Fibroblast of lung (primary cell): ENCODE results near the gene WDR46. TPM values are rescaled to one million over a fixed set of nuclear protein-coding genes. Genes with fewer than 3 reads are reported as not detected.

Experiments used
- DNase-seq, 2 donors: peaks; one replicate each; pipeline versions ENCODE4 v3.0.0 to v3.0.0-alpha.2; 2010; ENCODE audit warnings: low read depth in 2 of 2
- H2AFZ ChIP-seq: 2 replicates; pipeline ENCODE4 v1.5.1; 2012; ENCODE audit warnings: low read length, control low read depth, inconsistent platforms
- H3K27ac ChIP-seq: 2 replicates; pipeline ENCODE4 v1.5.1; 2011; ENCODE audit warnings: low read length, control low read depth; ENCODE audit not compliant: insufficient read depth
- H3K27me3 ChIP-seq: 2 replicates; pipeline ENCODE4 v1.5.1; 2011; ENCODE audit warnings: mild to moderate bottlenecking, low read length; ENCODE audit not compliant: control insufficient read depth, insufficient read depth
- H3K36me3 ChIP-seq: 2 replicates; pipeline ENCODE4 v1.5.1; 2011; ENCODE audit warnings: low read length; ENCODE audit not compliant: control insufficient read depth, insufficient read depth
- H3K4me1 ChIP-seq: 2 replicates; pipeline ENCODE4 v1.5.1; 2011; ENCODE audit warnings: low read length; ENCODE audit not compliant: control insufficient read depth, insufficient read depth; ENCODE audit errors: extremely low read depth
- H3K4me2 ChIP-seq: 2 replicates; pipeline ENCODE4 v1.5.1; 2011; ENCODE audit warnings: low read length, control low read depth; ENCODE audit not compliant: insufficient read depth; ENCODE audit errors: extremely low read depth
- H3K4me3 ChIP-seq, 4 experiments: fragments of 200-600 bp in 1 of 4; sonication (generic) in 1 of 4; replicated peaks in 1 of 4; 2 replicates each; pipeline ENCODE4 v1.5.1; 2011 to 2016; ENCODE audit warnings: low read length in 4 of 4, low read depth in 3 of 4, mild to moderate bottlenecking in 3 of 4, control low read depth in 2 of 4, inconsistent platforms in 1 of 4, mixed read lengths in 1 of 4; ENCODE audit not compliant: insufficient read depth in 1 of 4; ENCODE audit errors: control extremely low read depth in 1 of 4
- H3K79me2 ChIP-seq: 2 replicates; pipeline ENCODE4 v1.5.1; 2012; ENCODE audit warnings: mild to moderate bottlenecking, low read length, inconsistent platforms; ENCODE audit not compliant: control insufficient read depth, insufficient read depth
- H3K9ac ChIP-seq: 2 replicates; pipeline ENCODE4 v1.5.1; 2011; ENCODE audit warnings: mild to moderate bottlenecking, low read length, control low read depth; ENCODE audit not compliant: insufficient read depth
- H3K9me3 ChIP-seq: 2 replicates; pipeline ENCODE4 v1.5.1; 2012; ENCODE audit warnings: low read depth, low read length; ENCODE audit not compliant: control insufficient read depth, insufficient read depth
- H4K20me1 ChIP-seq: 2 replicates; pipeline ENCODE4 v1.5.1; 2011; ENCODE audit warnings: low read length; ENCODE audit not compliant: control insufficient read depth, insufficient read depth; ENCODE audit errors: extremely low read depth
- EZH2 ChIP-seq: IDR thresholded peaks from 2 replicates; pipeline ENCODE4 v1.5.1; 2012; ENCODE audit warnings: low read length, control low read depth, mild to moderate bottlenecking; ENCODE audit errors: missing control alignments
- polyA plus RNA-seq, 2 donors: library from polyadenylated mRNA; depleted of rRNA in 1 of 2; stranded (reverse) in 1 of 2; unstranded in 1 of 2; fragments of >200 nt; gene quantifications; 2 replicates each; pipeline ENCODE4 v1.2.1, GENCODE V29; 2011 to 2012; ENCODE audit warnings: missing spikeins in 1 of 2
- total RNA-seq: library from RNA; depleted of rRNA; stranded (reverse); fragments of >200 nt; gene quantifications from 2 replicates; pipeline ENCODE4 v1.2.1, GENCODE V29; 2014
- TF ChIP-seq, protein P1 (sequence below), 2 donors: IDR thresholded peaks in 1 of 2; conservative IDR thresholded peaks in 1 of 2; 1 replicate in 1 of 2; 2 replicates in 1 of 2; pipeline ENCODE4 v1.5.1; 2011 to 2012; ENCODE audit warnings: low read length in 2 of 2, control low read depth in 1 of 2, inconsistent platforms in 1 of 2, low read depth in 1 of 2, mild to moderate bottlenecking in 1 of 2

The WDR46 gene
- total and polyA plus RNA-seq, 2 donors (not counting 1 experiment from before 2014, with no cell fraction given), result 31.1 to 55.2 TPM

DNA sequence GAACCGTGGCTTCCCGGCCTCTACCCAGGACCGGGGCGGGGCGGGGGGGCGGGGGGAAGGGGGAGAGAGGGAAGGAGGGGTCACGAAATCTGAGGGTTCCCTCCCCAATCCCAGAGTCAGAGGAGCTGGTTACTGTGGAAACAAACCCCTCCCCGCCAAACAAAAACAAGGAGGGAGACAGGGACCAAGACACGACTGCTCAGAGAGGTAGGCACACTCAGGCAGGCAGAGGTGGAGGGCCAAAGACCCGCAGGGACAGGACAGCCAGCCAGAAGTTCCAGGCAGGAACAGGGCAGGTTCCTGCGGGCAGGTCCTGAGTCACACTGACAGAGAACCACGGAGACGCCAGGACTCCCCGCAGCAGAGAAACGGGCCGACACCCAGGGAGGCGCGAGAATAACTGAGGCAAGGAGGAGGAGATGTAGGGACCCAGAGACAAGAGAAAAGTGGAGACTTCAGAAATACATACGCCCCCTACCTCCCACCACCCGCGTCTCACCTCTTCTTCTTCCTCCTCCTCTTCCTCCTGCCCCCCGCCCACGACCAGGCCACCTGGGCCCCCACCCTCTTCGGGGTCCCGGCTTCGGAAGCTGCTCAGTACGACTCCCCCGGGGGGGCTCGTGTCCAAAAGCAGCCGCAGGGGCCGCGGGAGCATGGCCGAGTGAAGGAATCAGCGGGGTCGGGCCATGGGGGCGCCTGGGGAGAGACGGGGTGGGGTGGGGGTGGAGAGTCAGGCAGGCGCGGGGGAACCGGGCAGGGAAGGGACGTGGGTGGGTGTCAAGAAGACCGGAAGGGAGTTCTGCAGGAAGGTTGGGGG is 9.1 kb upstream of the WDR46 start:
- H2AFZ ChIP-seq, result no peak overlapping the region
- peaks cover 8% of the 10 kb centered on the region for H3K36me3 ChIP-seq
- peaks cover 3% of the 10 kb centered on the region for H3K79me2 ChIP-seq
- H3K27me3 ChIP-seq, result no peaks in the 10 kb centered on the region
- DNase-seq, result peak; percentile 76 to 78
- H3K4me2 ChIP-seq, result peak overlapping the region; percentile 96
- no peaks in the 10 kb centered on the region for H4K20me1 ChIP-seq
- H3K4me1 ChIP-seq, result peaks cover 2% of the 10 kb centered on the region
- TF ChIP-seq EZH2, result no peak
- TF ChIP-seq, protein P1, sequence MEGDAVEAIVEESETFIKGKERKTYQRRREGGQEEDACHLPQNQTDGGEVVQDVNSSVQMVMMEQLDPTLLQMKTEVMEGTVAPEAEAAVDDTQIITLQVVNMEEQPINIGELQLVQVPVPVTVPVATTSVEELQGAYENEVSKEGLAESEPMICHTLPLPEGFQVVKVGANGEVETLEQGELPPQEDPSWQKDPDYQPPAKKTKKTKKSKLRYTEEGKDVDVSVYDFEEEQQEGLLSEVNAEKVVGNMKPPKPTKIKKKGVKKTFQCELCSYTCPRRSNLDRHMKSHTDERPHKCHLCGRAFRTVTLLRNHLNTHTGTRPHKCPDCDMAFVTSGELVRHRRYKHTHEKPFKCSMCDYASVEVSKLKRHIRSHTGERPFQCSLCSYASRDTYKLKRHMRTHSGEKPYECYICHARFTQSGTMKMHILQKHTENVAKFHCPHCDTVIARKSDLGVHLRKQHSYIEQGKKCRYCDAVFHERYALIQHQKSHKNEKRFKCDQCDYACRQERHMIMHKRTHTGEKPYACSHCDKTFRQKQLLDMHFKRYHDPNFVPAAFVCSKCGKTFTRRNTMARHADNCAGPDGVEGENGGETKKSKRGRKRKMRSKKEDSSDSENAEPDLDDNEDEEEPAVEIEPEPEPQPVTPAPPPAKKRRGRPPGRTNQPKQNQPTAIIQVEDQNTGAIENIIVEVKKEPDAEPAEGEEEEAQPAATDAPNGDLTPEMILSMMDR (conservative IDR thresholded peaks at IDR 0.05 in 1 of 2, IDR thresholded peaks at IDR 0.05 in 1 of 2; ENCODE audit: low read depth in 1 of 2, low read length in 2 of 2), result no peak
- no peaks in the 10 kb centered on the region for H3K9me3 ChIP-seq
- peak overlapping the region; percentile 80 to 100 (median 88) for H3K4me3 ChIP-seq
- H3K27ac ChIP-seq, result peak overlapping the region; percentile 99
- peak overlapping the region; percentile 96 for H3K9ac ChIP-seq

DNA sequence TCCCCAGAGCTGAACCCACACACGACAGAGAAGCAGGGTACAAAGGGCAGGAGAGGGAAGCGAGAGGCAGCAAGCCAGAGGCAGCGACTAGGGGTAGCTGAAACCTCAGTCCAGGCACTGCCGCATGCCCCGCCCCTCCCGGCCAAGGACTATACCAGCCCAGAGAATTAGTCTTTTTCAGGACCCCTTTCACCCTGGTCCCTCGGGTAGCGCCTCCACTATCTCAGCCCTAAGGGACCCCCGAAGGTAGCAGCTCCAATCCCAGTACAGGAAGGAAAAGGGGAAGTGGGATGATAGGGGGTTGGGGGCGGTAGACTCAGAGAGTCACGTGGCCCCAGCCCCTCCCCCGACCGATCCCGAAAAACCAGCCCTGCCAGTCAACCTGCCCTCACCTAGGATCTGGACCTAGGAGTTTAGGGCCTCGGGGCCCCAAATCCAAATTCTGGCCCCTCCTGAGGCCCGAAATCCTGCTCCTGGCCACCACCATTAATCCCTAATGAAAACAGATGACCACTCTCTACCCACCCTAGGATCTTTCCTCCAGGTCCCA is 8.4 kb upstream of the WDR46 start:
- DNase-seq, result no peak
- no peak for TF ChIP-seq EZH2
- TF ChIP-seq, protein P1 (conservative IDR thresholded peaks at IDR 0.05 in 1 of 2, IDR thresholded peaks at IDR 0.05 in 1 of 2; ENCODE audit: low read depth in 1 of 2, low read length in 2 of 2), result no peak
- Histone ChIP-seq H3K4me1 (peaks cover 2% of the 10 kb centered on the region), H3K27ac (peak overlapping the region; percentile 48), H2AFZ (no peak overlapping the region), H3K9me3 (no peaks in the 10 kb centered on the region), H4K20me1 (no peaks in the 10 kb centered on the region), H3K9ac (peak overlapping the region; percentile 65), H3K4me3 (peak overlapping the region; percentile 24 to 81 (median 54)), H3K27me3 (no peaks in the 10 kb centered on the region), H3K4me2 (peak overlapping the region; percentile 44), H3K36me3 (peaks cover 8% of the 10 kb centered on the region), H3K79me2 (peaks cover 3% of the 10 kb centered on the region)

DNA sequence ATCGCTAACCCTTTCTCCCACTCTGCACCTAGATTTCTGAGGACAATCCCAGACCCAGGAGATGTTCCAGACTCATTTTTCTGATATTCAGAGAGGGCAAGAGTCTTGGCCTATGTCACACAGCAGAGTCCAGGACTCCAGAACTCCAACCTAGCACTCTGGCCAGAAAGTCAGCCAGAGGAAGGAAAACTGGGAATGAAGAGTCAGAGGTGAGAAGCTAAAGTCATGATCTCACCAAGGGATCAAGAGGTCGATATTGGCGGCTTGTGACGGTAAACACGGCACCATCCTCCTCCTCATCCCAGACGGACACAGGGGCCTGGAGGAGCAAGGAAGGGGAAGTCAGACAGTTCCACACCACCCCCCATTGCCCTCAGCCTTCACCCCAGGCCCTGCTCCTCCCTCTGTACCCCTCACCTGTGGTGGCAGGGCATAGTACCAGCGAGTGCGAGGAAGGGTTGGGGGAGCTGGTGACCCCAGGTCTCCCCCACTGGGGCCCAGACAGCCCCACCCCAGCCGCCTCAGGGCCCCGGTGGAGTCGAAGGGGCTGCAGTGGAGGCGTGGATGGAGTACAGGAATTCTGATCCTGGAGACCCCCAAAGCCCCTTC is 7.9 kb upstream of the WDR46 start:
- Histone ChIP-seq H3K4me1 (peaks cover 2% of the 10 kb centered on the region), H3K4me2 (peak overlapping the region; percentile 44), H4K20me1 (no peaks in the 10 kb centered on the region), H3K27me3 (no peaks in the 10 kb centered on the region), H3K79me2 (peaks cover 3% of the 10 kb centered on the region), H3K4me3 (peak overlapping the region in 2 of 4 experiments; percentile 80 to 81), H2AFZ (no peak overlapping the region), H3K9me3 (no peaks in the 10 kb centered on the region), H3K9ac (peak overlapping the region; percentile 65), H3K27ac (no peak overlapping the region), H3K36me3 (peaks cover 12% of the 10 kb centered on the region)
- TF ChIP-seq, protein P1 (conservative IDR thresholded peaks at IDR 0.05 in 1 of 2, IDR thresholded peaks at IDR 0.05 in 1 of 2; ENCODE audit: low read depth in 1 of 2, low read length in 2 of 2), result no peak
- TF ChIP-seq EZH2, result no peak
- no peak for DNase-seq
